Lower lobe of right lung (tissue), 2 donors: ENCODE data around the gene FNDC1. TPM values are rescaled to one million over a fixed set of nuclear protein-coding genes. Genes with fewer than 3 reads are reported as not detected.

ENCODE experiments used
- ATAC-seq, 2 donors: fragments of 200-7000 bp; cut with Tn5 transposase; one replicate each; pipeline ENCODE4 v1.9.1; 2020 to 2022; ENCODE audit warnings: mild to moderate bottlenecking in 2 of 2, moderate library complexity in 2 of 2
- DNase-seq: peaks from one replicate; pipeline ENCODE4 v3.0.0-alpha.2; 2020
- H3K27ac ChIP-seq: fragments of 200-600 bp; one replicate; pipeline ENCODE4 v1.8.0; 2022
- H3K27me3 ChIP-seq: fragments of 200-600 bp; one replicate; pipeline ENCODE4 v1.8.0; 2022; ENCODE audit warnings: low read depth
- H3K36me3 ChIP-seq: fragments of 200-600 bp; one replicate; pipeline ENCODE4 v1.8.0; 2022; ENCODE audit warnings: mild to moderate bottlenecking
- H3K4me1 ChIP-seq: fragments of 200-600 bp; one replicate; pipeline ENCODE4 v1.8.0; 2022
- H3K4me3 ChIP-seq: fragments of 200-600 bp; one replicate; pipeline ENCODE4 v1.8.0; 2022; ENCODE audit warnings: mild to moderate bottlenecking
- H3K9me3 ChIP-seq: fragments of 200-600 bp; one replicate; pipeline ENCODE4 v1.8.0; 2022
- CTCF ChIP-seq: fragments of 200-600 bp; IDR thresholded peaks from one replicate; pipeline ENCODE4 v1.8.0; 2022; ENCODE audit warnings: antibody characterized with exemption, mild to moderate bottlenecking
- intact Hi-C: fragments of 100-400 bp; cut with DNase I; formaldehyde crosslinking; loops from one replicate; pipeline ENCODE4 v1.11.0; 2022
- total RNA-seq: library from RNA; stranded (reverse); fragmentation: NEBNext Ultra II Directional; extraction: Animal tissue kit (Norgen Biotek cat#: 25700); gene quantifications from one replicate; pipeline ENCODE4 v1.2.1, GENCODE V29; 2021
- donor health status: DM: no; HTN: yes; CAD: no; lungs with severe emphysema.

Gene FNDC1
- total RNA-seq, 1 donor from 2014 or later = 0.44 TPM

- DNase-seq (no peak), ATAC-seq (no peak)
- H3K27me3 ChIP-seq = peaks cover 4% of the 10 kb centered on the region
- no peaks in the 10 kb centered on the region for H3K9me3 ChIP-seq
- no peak overlapping the region for H3K27ac ChIP-seq
- peaks cover 4% of the 10 kb centered on the region for H3K4me1 ChIP-seq
- intact Hi-C loops = loop anchor here (10.0 kb wide), 1 partner anchor 478 kb away; no protein-coding TSS in a partner anchor
- TF ChIP-seq CTCF = no peak
- no peaks in the 10 kb centered on the region for H3K36me3 ChIP-seq
- no peak overlapping the region for H3K4me3 ChIP-seq
These were observed 7.7 kb downstream of the FNDC1 start for GRCh38 chr6:159176913-159177312.

DNA sequence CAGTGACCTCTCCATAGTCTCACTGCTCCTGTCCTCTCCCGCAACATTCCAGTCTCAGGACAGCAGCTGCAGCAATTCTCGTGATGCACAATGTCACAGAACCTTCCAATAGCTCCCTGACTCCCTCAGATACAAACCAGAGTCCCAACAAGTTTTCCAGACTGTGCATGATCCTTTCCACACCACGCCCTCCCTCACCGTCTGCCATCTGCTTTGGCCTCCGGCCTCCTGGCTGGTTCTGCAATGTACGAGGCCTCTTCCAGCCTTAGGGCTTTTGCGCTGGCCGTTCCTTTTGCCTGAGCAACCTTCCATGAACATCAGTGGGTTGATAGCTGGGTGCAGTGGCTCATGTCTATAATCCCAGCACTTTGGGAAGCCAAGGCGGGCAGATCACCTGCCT, 9.6 kb downstream of the FNDC1 start:
- peaks cover 4% of the 10 kb centered on the region for H3K4me1 ChIP-seq
- no peak for TF ChIP-seq CTCF
- no peak overlapping the region for H3K27ac ChIP-seq
- H3K36me3 ChIP-seq = no peaks in the 10 kb centered on the region
- DNase-seq (no peak), ATAC-seq (no peak)
- intact Hi-C loops = loop anchor here (10.0 kb wide), 1 partner anchor 476 kb away; no protein-coding TSS in a partner anchor
- H3K9me3 ChIP-seq = no peaks in the 10 kb centered on the region
- H3K4me3 ChIP-seq = no peak overlapping the region
- no peaks in the 10 kb centered on the region for H3K27me3 ChIP-seq

GRCh38 chr6:159180001-159180400, 10.8 kb downstream of the FNDC1 start:
- no peak overlapping the region for H3K27ac ChIP-seq
- intact Hi-C loops = no loop called here
- H3K36me3 ChIP-seq = no peaks in the 10 kb centered on the region
- TF ChIP-seq CTCF = no peak
- no peak for ATAC-seq
- no peaks in the 10 kb centered on the region for H3K27me3 ChIP-seq
- no peaks in the 10 kb centered on the region for H3K4me1 ChIP-seq
- no peak for DNase-seq
- H3K9me3 ChIP-seq = no peaks in the 10 kb centered on the region
- H3K4me3 ChIP-seq = no peak overlapping the region

- no peaks in the 10 kb centered on the region for H3K4me1 ChIP-seq
- no peak for DNase-seq
- ATAC-seq = no peak
These were observed 12.7 kb downstream of the FNDC1 start for GRCh38 chr6:159181914-159182313.

GRCh38 chr6:159184559-159184958, 15.4 kb downstream of the FNDC1 start:
- Histone ChIP-seq H3K4me3 (no peak overlapping the region), H3K4me1 (no peaks in the 10 kb centered on the region), H3K36me3 (no peaks in the 10 kb centered on the region), H3K27ac (no peak overlapping the region), H3K27me3 (no peaks in the 10 kb centered on the region), H3K9me3 (no peaks in the 10 kb centered on the region)
- ATAC-seq (no peak), DNase-seq (no peak)
- no peak for TF ChIP-seq CTCF
- intact Hi-C loops = no loop called here

More at GRCh38 chr6:159181914-159182313, 12.7 kb downstream of the FNDC1 start:
- H3K4me3 ChIP-seq = no peak overlapping the region
- no peak for TF ChIP-seq CTCF
- H3K9me3 ChIP-seq = no peaks in the 10 kb centered on the region
- H3K27me3 ChIP-seq = no peaks in the 10 kb centered on the region
- intact Hi-C loops = no loop called here
- H3K27ac ChIP-seq = no peak overlapping the region
- H3K36me3 ChIP-seq = no peaks in the 10 kb centered on the region

- Histone ChIP-seq H3K4me3 (no peak overlapping the region), H3K9me3 (no peaks in the 10 kb centered on the region), H3K4me1 (no peaks in the 10 kb centered on the region), H3K27ac (no peak overlapping the region), H3K36me3 (no peaks in the 10 kb centered on the region), H3K27me3 (no peaks in the 10 kb centered on the region)
- DNase-seq = no peak
- ATAC-seq = no peak
- intact Hi-C loops = no loop called here
- TF ChIP-seq CTCF = no peak
These were observed 21.3 kb downstream of the FNDC1 start for GRCh38 chr6:159190460-159190859.
